Suprapubic skin (tissue), 4 donors: ENCODE data around the gene ANO4. TPM values are rescaled to one million over a fixed set of nuclear protein-coding genes. Genes with fewer than 3 reads are reported as not detected.

ENCODE experiments used
- total RNA-seq, 4 donors: library from RNA; depleted of rRNA; stranded (reverse); fragments of >200 nt; gene quantifications; one replicate each; pipeline ENCODE4 v1.1.0, GENCODE V29; 2016

Gene ANO4
- total RNA-seq, 4 donors from 2014 or later = 0.30 to 1.2 TPM; not detected in 2

Other genes starting within 250 kb of the ANO4 start
- 10 to 100 TPM in 1 of 4 donors, 1 to 10 TPM in 3; 5.1 to 14.3 (median 5.7) TPM for gene GAS2L3, start 221.1 kb upstream of the ANO4 start, total RNA-seq